GM18505 (cell line): Measurements from ENCODE around the gene CBFA2T3.

Source experiments
- ATAC-seq: cut with Tn5 transposase; IDR thresholded peaks from one replicate; pipeline ENCODE4 v1.9.1; 2021; ENCODE audit not compliant: unreplicated experiment
- POLR2A ChIP-seq: IDR thresholded peaks from 4 replicates; pipeline ENCODE4 v1.6.1; 2011; ENCODE audit warnings: borderline replicate concordance; ENCODE audit not compliant: insufficient read depth, insufficient read length; ENCODE audit errors: extremely low read depth

The CBFA2T3 gene

GRCh38 chr16:88973415-88974050, 3.5 kb downstream of the CBFA2T3 start:
- no peak for ATAC-seq
- TF ChIP-seq POLR2A, result no peak

- no peak for ATAC-seq
- peak; percentile 15 for TF ChIP-seq POLR2A
Measured at GRCh38 chr16:88973007-88973410, 4.0 kb downstream of the CBFA2T3 start.

- ATAC-seq, result no peak
- no peak for TF ChIP-seq POLR2A
Measured at GRCh38 chr16:88972349-88972748, 4.7 kb downstream of the CBFA2T3 start.

- TF ChIP-seq POLR2A, result peak; percentile 67
- ATAC-seq, result no peak
Measured at GRCh38 chr16:88971371-88972097, 5.5 kb downstream of the CBFA2T3 start.

GRCh38 chr16:88970539-88971065, 6.4 kb downstream of the CBFA2T3 start:
- TF ChIP-seq POLR2A, result no peak
- no peak for ATAC-seq

GRCh38 chr16:88970050-88970449, 7.0 kb downstream of the CBFA2T3 start:
- no peak for TF ChIP-seq POLR2A
- no peak for ATAC-seq

GRCh38 chr16:88969361-88969831, 7.6 kb downstream of the CBFA2T3 start:
- no peak for ATAC-seq

GRCh38 chr16:88968589-88969280, 8.3 kb downstream of the CBFA2T3 start:
- no peak for ATAC-seq
- TF ChIP-seq POLR2A, result peak; percentile 10

More at GRCh38 chr16:88969361-88969831, 7.6 kb downstream of the CBFA2T3 start:
- TF ChIP-seq POLR2A, result no peak

GRCh38 chr16:88967830-88968588, 9.0 kb downstream of the CBFA2T3 start:
- no peak for TF ChIP-seq POLR2A
- ATAC-seq, result peak; percentile 49

GRCh38 chr16:88966986-88967829, 9.8 kb downstream of the CBFA2T3 start:
- ATAC-seq, result no peak
- no peak for TF ChIP-seq POLR2A

GRCh38 chr16:88965826-88966480, 11.1 kb downstream of the CBFA2T3 start:
- no peak for ATAC-seq
- TF ChIP-seq POLR2A, result no peak
